Lung (tissue), 12 donors: ENCODE data around the gene ADCY10. TPM values are rescaled to one million over a fixed set of nuclear protein-coding genes. Genes with fewer than 3 reads are reported as not detected.
"Not testable (repeated sequence)": the region's sequence is repeated elsewhere in the genome, so short reads cannot be mapped to it uniquely, and the experiment has no call there.

Experiments used
- ATAC-seq: fragments of 200-7000 bp; cut with Tn5 transposase; one replicate; pipeline ENCODE4 v1.9.1; 2020; ENCODE audit warnings: moderate number of reproducible peaks; ENCODE audit not compliant: insufficient read depth, low FRiP score
- DNase-seq, 3 donors: peaks; one replicate each; pipeline ENCODE4 v3.0.0-alpha.2; 2013 to 2017
- H3K27ac ChIP-seq, 2 donors: one replicate each; pipeline ENCODE4 v1.5.1; 2013; ENCODE audit warnings: mild to moderate bottlenecking in 2 of 2, moderate library complexity in 2 of 2, control low read depth in 1 of 2, inconsistent platforms in 1 of 2, low read depth in 1 of 2, low read length in 1 of 2
- H3K27me3 ChIP-seq, 3 donors: one replicate each; pipeline ENCODE4 v1.5.1; 2013; ENCODE audit warnings: low read length in 2 of 3; ENCODE audit not compliant: control insufficient read depth in 3 of 3, insufficient read depth in 3 of 3
- H3K36me3 ChIP-seq, 4 donors: one replicate each; pipeline ENCODE4 v1.5.1; 2013; ENCODE audit warnings: low read length in 4 of 4, mild to moderate bottlenecking in 1 of 4, moderate library complexity in 1 of 4; ENCODE audit not compliant: control insufficient read depth in 4 of 4, insufficient read depth in 4 of 4
- H3K4me1 ChIP-seq, 5 donors: one replicate each; pipeline ENCODE4 v1.5.1; 2013; ENCODE audit warnings: low read length in 5 of 5, mild to moderate bottlenecking in 2 of 5, moderate library complexity in 1 of 5; ENCODE audit not compliant: control insufficient read depth in 5 of 5, insufficient read depth in 5 of 5
- H3K4me3 ChIP-seq: one replicate; pipeline ENCODE4 v1.5.1; 2013; ENCODE audit warnings: mild to moderate bottlenecking, control low read depth, moderate library complexity
- H3K9ac ChIP-seq, 2 donors: one replicate each; pipeline ENCODE4 v1.5.1; 2013; ENCODE audit warnings: low read length in 2 of 2, control low read depth in 1 of 2; ENCODE audit not compliant: insufficient read depth in 1 of 2
- H3K9me3 ChIP-seq, 4 donors: one replicate each; pipeline ENCODE4 v1.5.1; 2013; ENCODE audit warnings: low read length in 3 of 4, mild to moderate bottlenecking in 1 of 4, moderate library complexity in 1 of 4; ENCODE audit not compliant: control insufficient read depth in 4 of 4, insufficient read depth in 3 of 4
- WGBS, 2 donors: extraction: QIAGEN DNeasy Blood & Tissue Kit; methylation state at CpG; one replicate each; pipeline ENCODE4 v1.1.7; 2013; 5-methylcytosine and 5-hydroxymethylcytosine counted together
- polyA plus RNA-seq, 2 donors: library from polyadenylated mRNA; stranded (reverse); fragments of 200-250 nt; gene quantifications; one replicate each; pipeline ENCODE4 v1.2.1, GENCODE V29; 2013
- total RNA-seq, 2 donors: library from RNA; depleted of rRNA in 1 of 2; stranded (reverse); fragments of >200 nt in 1 of 2; gene quantifications; one replicate each; pipeline ENCODE4 v1.2.1, GENCODE V29; 2014 to 2021
- TF ChIP-seq, protein P1 (sequence below): IDR thresholded peaks from 2 replicates; pipeline ENCODE4 v1.5.1; 2012; ENCODE audit warnings: mild to moderate bottlenecking; ENCODE audit errors: control extremely low read depth, extremely low read depth
- donor health status: control.
- donor health status: control.
- donor health status: Bipolar disorder and iron deficiency.
- donor health status: healthy.
- donor health status: DM: yes; HTN: yes; CAD: no.

The ADCY10 gene
- total and polyA plus RNA-seq, 4 donors: 0.06 to 0.10 (median 0.09) TPM; not detected in 1

DNA sequence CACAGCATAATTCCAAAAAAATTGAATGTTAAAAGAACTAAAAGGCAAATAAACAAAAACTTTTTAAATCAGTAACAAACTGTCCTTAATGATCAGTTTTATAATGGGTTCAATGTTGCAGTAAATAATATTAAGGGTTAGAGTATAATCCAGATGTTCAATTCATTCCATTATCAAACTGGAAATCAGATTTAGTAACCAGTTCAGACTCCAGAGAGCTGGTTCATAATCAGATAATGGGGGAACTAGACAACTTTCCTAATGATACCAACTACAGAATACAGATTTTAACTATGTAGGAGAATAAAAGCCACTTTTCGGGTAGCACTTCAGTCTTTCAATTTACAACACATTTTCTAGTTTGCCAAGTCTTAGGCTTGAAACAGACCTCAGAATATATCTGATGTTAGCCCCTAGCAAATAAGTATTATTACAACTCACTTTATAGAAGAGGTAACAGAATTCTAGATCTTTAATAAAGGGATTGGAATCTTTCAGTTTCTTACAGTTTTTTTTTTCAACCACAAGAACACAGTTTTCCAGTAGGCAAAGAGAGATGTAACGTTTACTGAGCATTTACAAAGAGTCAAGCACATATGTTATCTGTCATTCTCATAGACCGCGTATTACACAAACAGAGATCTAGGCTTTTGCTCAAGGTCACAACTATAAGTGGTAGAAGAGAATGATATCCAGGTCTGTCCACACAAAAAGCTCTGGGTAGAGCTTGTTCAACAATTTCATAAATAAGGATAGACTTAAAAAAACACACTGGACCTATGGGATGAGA lies 20.7 kb upstream of the ADCY10 start:
- peaks cover 0 to 2% (median 0%) of the 10 kb centered on the region in 4 donors for H3K9me3 ChIP-seq
- no peak overlapping the region for H3K4me3 ChIP-seq
- TF ChIP-seq, protein P1, sequence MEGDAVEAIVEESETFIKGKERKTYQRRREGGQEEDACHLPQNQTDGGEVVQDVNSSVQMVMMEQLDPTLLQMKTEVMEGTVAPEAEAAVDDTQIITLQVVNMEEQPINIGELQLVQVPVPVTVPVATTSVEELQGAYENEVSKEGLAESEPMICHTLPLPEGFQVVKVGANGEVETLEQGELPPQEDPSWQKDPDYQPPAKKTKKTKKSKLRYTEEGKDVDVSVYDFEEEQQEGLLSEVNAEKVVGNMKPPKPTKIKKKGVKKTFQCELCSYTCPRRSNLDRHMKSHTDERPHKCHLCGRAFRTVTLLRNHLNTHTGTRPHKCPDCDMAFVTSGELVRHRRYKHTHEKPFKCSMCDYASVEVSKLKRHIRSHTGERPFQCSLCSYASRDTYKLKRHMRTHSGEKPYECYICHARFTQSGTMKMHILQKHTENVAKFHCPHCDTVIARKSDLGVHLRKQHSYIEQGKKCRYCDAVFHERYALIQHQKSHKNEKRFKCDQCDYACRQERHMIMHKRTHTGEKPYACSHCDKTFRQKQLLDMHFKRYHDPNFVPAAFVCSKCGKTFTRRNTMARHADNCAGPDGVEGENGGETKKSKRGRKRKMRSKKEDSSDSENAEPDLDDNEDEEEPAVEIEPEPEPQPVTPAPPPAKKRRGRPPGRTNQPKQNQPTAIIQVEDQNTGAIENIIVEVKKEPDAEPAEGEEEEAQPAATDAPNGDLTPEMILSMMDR: no peak
- H3K4me1 ChIP-seq: peaks cover 0 to 26% (median 10%) of the 10 kb centered on the region in 5 donors
- H3K27ac ChIP-seq: peak overlapping the region; percentile 94 to 98
- H3K9ac ChIP-seq: peak overlapping the region; percentile 93 to 94
- ATAC-seq (no peak), DNase-seq (peak in 1 of 3 donors; percentile 75)
- WGBS, 2 donors: 20 to 22% methylated on average over 4 of the region's 4 CpGs
- no peaks in the 10 kb centered on the region for H3K36me3 ChIP-seq
- no peaks in the 10 kb centered on the region for H3K27me3 ChIP-seq

DNA sequence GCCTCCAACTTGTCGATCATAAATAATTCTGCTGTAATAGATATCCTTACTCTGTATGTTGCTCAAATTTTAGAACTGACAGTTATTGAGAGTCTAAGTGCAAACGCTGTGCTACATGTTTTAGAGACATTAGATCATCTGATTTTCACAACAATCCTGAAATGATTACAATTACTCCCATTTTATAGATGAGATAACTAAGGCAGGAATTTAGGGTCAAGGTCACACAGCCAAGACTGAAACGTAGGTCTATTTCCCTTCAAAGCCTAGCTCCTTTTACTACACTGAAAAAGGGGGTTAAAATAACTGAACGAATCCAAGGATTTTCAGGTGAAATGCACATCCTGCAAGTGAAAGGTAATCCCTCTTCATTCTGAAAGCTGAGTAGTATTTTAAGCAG lies 19.9 kb upstream of the ADCY10 start:
- 75 to 85% methylated on average over 4 of the region's 4 CpGs for WGBS, 2 donors
- H3K27ac ChIP-seq: peak overlapping the region in 1 of 2 donors; percentile 78
- no peak for ATAC-seq
- H3K4me1 ChIP-seq: peaks cover 0 to 26% (median 10%) of the 10 kb centered on the region in 5 donors
- H3K4me3 ChIP-seq: no peak overlapping the region
- no peaks in the 10 kb centered on the region for H3K27me3 ChIP-seq
- peak overlapping the region in 1 of 2 donors; percentile 93 for H3K9ac ChIP-seq
- DNase-seq: no peak
- TF ChIP-seq, protein P1: no peak
- H3K9me3 ChIP-seq: peaks cover 0 to 2% (median 0%) of the 10 kb centered on the region in 4 donors
- no peaks in the 10 kb centered on the region for H3K36me3 ChIP-seq

DNA sequence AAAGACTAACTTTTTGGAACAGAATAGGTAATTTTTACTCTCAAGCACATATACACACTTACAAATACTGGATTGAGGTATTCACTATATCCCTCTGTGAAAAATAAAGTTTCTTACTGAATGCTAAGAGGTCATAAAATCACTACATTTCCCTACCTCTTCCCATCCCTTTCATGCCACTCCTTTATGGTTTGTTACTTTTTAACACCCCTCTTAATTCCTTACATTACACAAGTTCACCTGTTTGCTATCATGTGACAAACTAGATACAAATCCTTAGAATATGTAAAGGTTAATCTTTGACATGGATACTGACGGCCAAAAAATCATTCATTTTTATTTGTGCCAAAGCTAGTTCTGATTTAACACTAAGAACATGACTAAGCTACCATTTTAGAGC lies 15.8 kb upstream of the ADCY10 start:
- H3K9me3 ChIP-seq: no peaks in the 10 kb centered on the region
- H3K9ac ChIP-seq: no peak overlapping the region
- ATAC-seq (no peak), DNase-seq (no peak)
- no peaks in the 10 kb centered on the region for H3K36me3 ChIP-seq
- H3K27ac ChIP-seq: no peak overlapping the region
- WGBS, 2 donors: 84 to 85% methylated on average over 1 of the region's 1 CpG
- H3K4me1 ChIP-seq: peaks cover 0 to 22% (median 7%) of the 10 kb centered on the region in 5 donors
- H3K27me3 ChIP-seq: no peaks in the 10 kb centered on the region
- H3K4me3 ChIP-seq: no peak overlapping the region
- TF ChIP-seq, protein P1: no peak

- peaks cover 0 to 17% (median 4%) of the 10 kb centered on the region in 5 donors for H3K4me1 ChIP-seq
- H3K27me3 ChIP-seq, H3K36me3 ChIP-seq, H3K9me3 ChIP-seq, ATAC-seq, DNase-seq, H3K9ac ChIP-seq, H3K4me3 ChIP-seq, H3K27ac ChIP-seq: not testable (repeated sequence)
- WGBS, 2 donors: 95 to 96% methylated on average over 9 of the region's 9 CpGs
Measured at GRCh38 chr1:167928919-167929318, 15.0 kb upstream of the ADCY10 start.
